ENCODE measurements around the gene PTPN1. TPM values are rescaled to one million over a fixed set of nuclear protein-coding genes. Genes with fewer than 3 reads are reported as not detected.

Gene PTPN1
- total RNA-seq, 1 donor = 28.8 TPM

GRCh38 chr20:50510706-50511542, 741 bp downstream of the PTPN1 start:
- DNase-seq (ENCODE audit: low read depth in 2 of 3, low spot score in 2 of 3) = no peak

- DNase-seq (ENCODE audit: low read depth in 2 of 3, low spot score in 2 of 3) = no peak
Measured at GRCh38 chr20:50512323-50512722, 2.1 kb downstream of the PTPN1 start.

GRCh38 chr20:50513169-50514034, 3.2 kb downstream of the PTPN1 start:
- no peak for DNase-seq (ENCODE audit: low read depth in 2 of 3, low spot score in 2 of 3)

- no peak for DNase-seq (ENCODE audit: low read depth in 2 of 3, low spot score in 2 of 3)
Measured at GRCh38 chr20:50514035-50514337, 3.8 kb downstream of the PTPN1 start.

GRCh38 chr20:50514750-50515149, 4.6 kb downstream of the PTPN1 start:
- no peak for DNase-seq (ENCODE audit: low read depth in 2 of 3, low spot score in 2 of 3)

GRCh38 chr20:50515471-50516106, 5.4 kb downstream of the PTPN1 start:
- DNase-seq (ENCODE audit: low read depth in 2 of 3, low spot score in 2 of 3) = no peak

GRCh38 chr20:50516180-50516934, 6.2 kb downstream of the PTPN1 start:
- peak in 1 of 3 donors; percentile 32 for DNase-seq (ENCODE audit: low read depth in 2 of 3, low spot score in 2 of 3)

- no peak for DNase-seq (ENCODE audit: low read depth in 2 of 3, low spot score in 2 of 3)
Measured at GRCh38 chr20:50516935-50517816, 7.0 kb downstream of the PTPN1 start.

- no peak for DNase-seq (ENCODE audit: low read depth in 2 of 3, low spot score in 2 of 3)
Measured at GRCh38 chr20:50517817-50518154, 7.6 kb downstream of the PTPN1 start.

GRCh38 chr20:50518270-50518721, 8.1 kb downstream of the PTPN1 start:
- no peak for DNase-seq (ENCODE audit: low read depth in 2 of 3, low spot score in 2 of 3)

- no peak for DNase-seq (ENCODE audit: low read depth in 2 of 3, low spot score in 2 of 3)
Measured at GRCh38 chr20:50519036-50519762, 9.0 kb downstream of the PTPN1 start.

GRCh38 chr20:50520222-50520880, 10.2 kb downstream of the PTPN1 start:
- no peak for DNase-seq (ENCODE audit: low read depth in 2 of 3, low spot score in 2 of 3)

GRCh38 chr20:50521221-50522052, 11.3 kb downstream of the PTPN1 start:
- no peak for DNase-seq (ENCODE audit: low read depth in 2 of 3, low spot score in 2 of 3)

- DNase-seq (ENCODE audit: low read depth in 2 of 3, low spot score in 2 of 3) = no peak
Measured at GRCh38 chr20:50522053-50522674, 12.0 kb downstream of the PTPN1 start.

GRCh38 chr20:50523552-50524167, 13.5 kb downstream of the PTPN1 start:
- DNase-seq (ENCODE audit: low read depth in 2 of 3, low spot score in 2 of 3) = no peak

- no peak for DNase-seq (ENCODE audit: low read depth in 2 of 3, low spot score in 2 of 3)
Measured at GRCh38 chr20:50525681-50526080, 15.5 kb downstream of the PTPN1 start.
